Effector memory CD4-positive, alpha-beta T cell (primary cell): ENCODE results near the gene APBB1IP.
"Not testable (repeated sequence)": the region's sequence is repeated elsewhere in the genome, so short reads cannot be mapped to it uniquely, and the experiment has no call there.

Source experiments
- DNase-seq, 3 donors: peaks; one replicate each; pipeline ENCODE4 v3.0.0-alpha.2; 2020
- H3K27ac ChIP-seq: 2 replicates; pipeline ENCODE4 v1.7.0; 2013; ENCODE audit warnings: mild to moderate bottlenecking, low read length, moderate library complexity; ENCODE audit not compliant: insufficient read depth, poor library complexity, severe bottlenecking
- H3K27me3 ChIP-seq: replicated peaks from 2 replicates; pipeline ENCODE4 v1.7.0; 2013; ENCODE audit warnings: mild to moderate bottlenecking, low read length; ENCODE audit not compliant: insufficient read depth, control insufficient read depth, poor library complexity, severe bottlenecking
- H3K36me3 ChIP-seq: 2 replicates; pipeline ENCODE4 v1.7.0; 2013; ENCODE audit warnings: mild to moderate bottlenecking, low read length, moderate library complexity; ENCODE audit not compliant: control insufficient read depth, insufficient read depth
- H3K4me1 ChIP-seq: 2 replicates; pipeline ENCODE4 v1.7.0; 2013; ENCODE audit warnings: low read length, mild to moderate bottlenecking; ENCODE audit not compliant: control insufficient read depth, insufficient read depth, poor library complexity, severe bottlenecking
- H3K4me3 ChIP-seq: 2 replicates; pipeline ENCODE4 v1.7.0; 2013; ENCODE audit warnings: low read length, low read depth, mild to moderate bottlenecking; ENCODE audit not compliant: insufficient read depth, poor library complexity, severe bottlenecking
- H3K9me3 ChIP-seq: 2 replicates; pipeline ENCODE4 v1.7.0; 2013; ENCODE audit warnings: mild to moderate bottlenecking, low read length, moderate library complexity; ENCODE audit not compliant: control insufficient read depth

APBB1IP gene

GRCh38 chr10:26604320-26605093 is 166.4 kb downstream of the APBB1IP start:
- not testable (repeated sequence) for H3K9me3 ChIP-seq, H3K27ac ChIP-seq, DNase-seq, H3K36me3 ChIP-seq, H3K4me3 ChIP-seq, H3K4me1 ChIP-seq, H3K27me3 ChIP-seq

DNA sequence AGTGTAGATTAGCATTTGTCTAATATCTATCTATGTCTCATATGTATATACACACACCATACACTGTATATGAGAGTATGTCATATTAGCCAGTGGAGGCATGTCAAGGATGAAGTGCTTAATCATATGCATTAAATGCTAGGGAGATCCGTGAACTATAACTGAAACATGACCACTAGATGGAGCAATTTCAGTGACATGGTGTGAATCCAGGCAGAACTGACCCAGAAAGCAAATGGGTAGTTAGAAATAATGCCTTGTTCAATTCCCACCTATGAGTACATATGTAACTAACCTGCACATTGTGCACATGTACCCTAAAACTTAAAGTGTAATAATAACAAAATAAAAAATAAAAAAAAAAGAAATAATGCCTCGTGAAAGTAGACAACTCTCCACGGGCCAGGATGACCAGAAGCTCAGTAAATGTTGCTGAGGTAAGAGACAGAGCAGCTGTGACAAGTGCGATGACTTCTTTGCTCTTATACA is 168.3 kb downstream of the APBB1IP start:
- H3K27ac ChIP-seq, H3K9me3 ChIP-seq, DNase-seq: not testable (repeated sequence)

DNA sequence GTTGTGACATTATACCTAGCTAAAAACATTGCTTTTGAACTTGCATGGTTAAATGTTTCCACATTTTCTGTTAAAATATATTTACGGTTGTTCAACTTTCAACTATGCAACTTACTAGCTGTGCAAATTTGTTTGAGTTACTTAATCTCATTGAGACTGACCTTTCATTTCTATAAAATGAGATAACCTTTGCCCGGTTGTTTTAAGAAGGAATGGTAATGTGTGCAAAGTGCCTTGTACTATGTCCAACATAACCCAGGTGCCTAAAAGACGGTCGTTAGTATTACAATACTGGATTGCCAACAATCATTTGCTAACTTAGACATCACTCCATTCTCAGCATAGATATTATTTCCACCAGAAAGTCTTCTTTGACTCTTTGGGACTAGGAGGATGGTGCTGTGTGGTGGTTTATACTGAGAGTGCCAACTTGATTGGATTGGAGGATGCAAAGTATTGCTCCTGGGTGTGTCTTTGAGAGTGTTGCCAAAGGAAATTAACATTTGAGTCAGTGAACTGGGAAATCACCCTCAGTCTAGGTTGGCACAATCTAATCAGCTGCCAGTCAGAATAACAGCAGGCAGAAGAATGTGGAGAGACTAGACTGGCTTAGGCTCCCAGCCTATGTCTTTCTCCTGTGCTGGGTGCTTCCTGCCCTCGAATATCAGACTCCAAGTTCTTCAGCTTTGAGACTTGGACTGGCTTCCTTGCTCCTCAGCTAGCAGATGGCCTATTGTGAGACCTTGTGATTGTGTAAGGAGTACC is 174.2 kb downstream of the APBB1IP start:
- no peaks in the 10 kb centered on the region for H3K36me3 ChIP-seq
- H3K9me3 ChIP-seq = no peaks in the 10 kb centered on the region
- no peaks in the 10 kb centered on the region for H3K27me3 ChIP-seq
- no peak overlapping the region for H3K27ac ChIP-seq
- no peak for DNase-seq
- no peak overlapping the region for H3K4me3 ChIP-seq
- no peaks in the 10 kb centered on the region for H3K4me1 ChIP-seq

More for the DNA sequence above, 168.3 kb downstream of the APBB1IP start:
- H3K27me3 ChIP-seq, H3K4me3 ChIP-seq, H3K4me1 ChIP-seq, H3K36me3 ChIP-seq: not testable (repeated sequence)
